ENCODE measurements around the gene SLC2A14.

DNA sequence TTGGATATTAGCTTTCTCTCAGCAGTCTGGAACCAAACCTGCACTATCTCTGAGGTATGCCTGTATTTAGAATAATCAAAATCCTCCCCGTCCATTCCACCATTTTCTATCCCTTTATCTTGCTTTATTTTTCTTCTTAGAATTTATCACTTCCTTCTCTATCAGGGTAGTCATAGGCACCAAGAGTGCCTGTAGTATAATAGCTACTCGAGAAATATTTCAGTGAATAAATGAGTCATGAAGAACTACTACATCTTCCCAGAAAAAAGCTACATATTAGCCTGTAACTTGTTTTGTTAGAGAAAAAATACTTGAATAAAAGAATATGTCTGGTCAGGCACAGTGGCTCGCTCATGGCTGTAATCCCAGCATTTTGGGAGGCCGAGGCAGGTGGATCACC, 4.3 kb downstream of the SLC2A14 start:
- TF ChIP-seq, protein P1, sequence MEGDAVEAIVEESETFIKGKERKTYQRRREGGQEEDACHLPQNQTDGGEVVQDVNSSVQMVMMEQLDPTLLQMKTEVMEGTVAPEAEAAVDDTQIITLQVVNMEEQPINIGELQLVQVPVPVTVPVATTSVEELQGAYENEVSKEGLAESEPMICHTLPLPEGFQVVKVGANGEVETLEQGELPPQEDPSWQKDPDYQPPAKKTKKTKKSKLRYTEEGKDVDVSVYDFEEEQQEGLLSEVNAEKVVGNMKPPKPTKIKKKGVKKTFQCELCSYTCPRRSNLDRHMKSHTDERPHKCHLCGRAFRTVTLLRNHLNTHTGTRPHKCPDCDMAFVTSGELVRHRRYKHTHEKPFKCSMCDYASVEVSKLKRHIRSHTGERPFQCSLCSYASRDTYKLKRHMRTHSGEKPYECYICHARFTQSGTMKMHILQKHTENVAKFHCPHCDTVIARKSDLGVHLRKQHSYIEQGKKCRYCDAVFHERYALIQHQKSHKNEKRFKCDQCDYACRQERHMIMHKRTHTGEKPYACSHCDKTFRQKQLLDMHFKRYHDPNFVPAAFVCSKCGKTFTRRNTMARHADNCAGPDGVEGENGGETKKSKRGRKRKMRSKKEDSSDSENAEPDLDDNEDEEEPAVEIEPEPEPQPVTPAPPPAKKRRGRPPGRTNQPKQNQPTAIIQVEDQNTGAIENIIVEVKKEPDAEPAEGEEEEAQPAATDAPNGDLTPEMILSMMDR (IDR thresholded peaks at IDR 0.05): no peak
- TF ChIP-seq EP300 (IDR thresholded peaks at IDR 0.05) (no peak), POLR2A (IDR thresholded peaks at IDR 0.05; ENCODE audit: low read depth) (no peak)
